Posterior cingulate gyrus (tissue), 11 donors: Measurements from ENCODE around the gene FREM3.
"Not testable (repeated sequence)": the region's sequence is repeated elsewhere in the genome, so short reads cannot be mapped to it uniquely, and the experiment has no call there.

Source experiments
- DNase-seq, 10 donors: peaks; one replicate each; pipeline versions ENCODE4 v3.0.0 to v3.0.0-alpha.2; 2020 to 2021; ENCODE audit warnings: mixed read lengths in 3 of 10
- intact Hi-C: fragments of 100-400 bp; cut with DNase I; formaldehyde crosslinking; loops from one replicate; pipeline ENCODE4 v1.15.1; 2023

Gene FREM3

DNA sequence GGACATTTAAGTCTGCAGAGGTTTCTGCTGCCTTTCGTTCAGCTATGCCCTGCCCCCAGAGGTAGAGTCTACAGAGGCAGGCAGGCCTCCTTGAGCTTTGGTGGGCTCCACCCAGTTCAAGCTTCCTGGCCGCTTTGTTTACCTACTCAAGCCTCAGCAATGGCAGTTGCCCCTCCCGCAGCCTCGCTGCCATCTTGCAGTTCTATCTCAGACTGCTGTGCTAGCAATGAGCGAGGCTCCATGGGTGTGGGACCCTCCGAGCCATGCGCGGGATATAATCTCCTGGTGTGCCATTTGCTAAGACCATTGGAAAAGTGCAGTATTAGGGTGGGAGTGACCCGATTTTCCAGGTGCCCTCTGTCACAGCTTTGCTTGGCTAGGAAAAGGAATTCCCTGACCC, 26.8 kb downstream of the FREM3 start:
- DNase-seq: peak in 2 of 10 donors; percentile 55 to 59
- intact Hi-C loops: not testable (repeated sequence)

DNA sequence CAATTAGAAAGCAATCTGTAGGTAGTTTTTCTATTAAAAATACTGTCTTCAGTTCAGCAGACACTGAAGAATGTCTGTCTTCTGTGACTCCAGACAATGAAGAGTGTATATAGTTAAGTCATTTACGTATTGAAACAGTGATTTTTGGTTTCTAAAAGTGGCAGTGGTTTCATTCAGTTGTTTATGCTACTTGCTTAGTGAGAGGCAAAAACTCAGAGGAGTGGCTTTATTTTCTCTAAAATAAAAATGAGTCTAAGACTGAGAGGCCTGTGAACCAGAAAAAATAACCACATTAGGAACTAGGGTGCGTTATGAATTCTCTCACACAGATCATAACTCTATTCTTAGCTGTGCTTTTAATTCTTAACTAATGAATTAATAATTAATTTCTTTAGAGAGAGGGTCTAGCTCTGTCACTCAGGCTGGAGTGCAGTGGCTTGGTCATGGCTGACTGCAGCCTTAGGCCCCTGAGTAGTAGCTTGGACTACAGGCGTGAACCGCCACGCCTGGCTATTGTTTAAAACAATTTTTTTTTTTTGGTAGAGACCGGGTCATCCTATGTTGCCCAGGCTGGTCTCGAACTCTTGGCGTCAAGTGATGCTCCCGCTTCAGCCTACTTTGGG, 31.4 kb downstream of the FREM3 start:
- peak in 2 of 10 donors; percentile 15 to 44 for DNase-seq
- intact Hi-C loops: no loop called here

- intact Hi-C loops: no loop called here
- no peak for DNase-seq
These were observed 33.0 kb downstream of the FREM3 start for GRCh38 chr4:143667461-143667860.

DNA sequence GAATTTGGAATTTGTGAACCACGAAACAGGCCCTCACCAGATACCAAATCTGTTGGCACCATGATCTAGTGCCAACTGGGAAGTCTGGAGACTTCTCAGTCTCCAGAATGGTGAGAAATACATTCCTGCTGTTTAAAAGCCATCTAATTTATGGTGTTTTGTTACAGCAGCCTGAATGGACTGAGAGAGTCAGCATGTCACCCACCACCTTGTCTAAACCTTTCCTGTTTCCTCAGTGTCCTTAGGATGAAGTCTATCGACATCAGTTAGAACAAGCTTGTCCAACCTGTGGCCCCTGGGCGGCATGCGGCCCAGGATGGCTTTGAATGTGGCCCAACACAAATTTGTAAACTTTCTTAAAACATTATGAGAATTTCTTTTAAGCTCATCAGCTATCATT, 42.1 kb downstream of the FREM3 start:
- peak in 1 of 10 donors; percentile 43 for DNase-seq
- intact Hi-C loops: no loop called here

DNA sequence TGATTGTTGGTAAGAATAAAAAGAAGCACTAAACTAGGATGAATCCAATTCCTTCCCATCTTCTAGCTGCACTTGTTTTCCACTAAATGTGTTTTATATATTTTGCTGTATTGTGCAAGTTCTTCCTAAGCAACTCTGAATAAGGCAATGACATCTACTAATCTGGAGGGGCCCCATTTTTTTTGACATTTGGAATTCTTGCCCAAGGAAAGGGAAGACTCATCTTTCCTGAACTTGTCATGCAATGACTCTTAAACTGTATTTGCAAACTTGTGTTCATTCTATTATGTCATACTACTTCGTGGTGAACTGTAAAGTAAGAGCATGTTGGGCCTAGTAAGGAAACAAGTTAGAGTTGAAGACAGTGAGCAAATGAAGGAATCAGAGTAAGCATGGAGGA, 45.9 kb downstream of the FREM3 start:
- intact Hi-C loops: no loop called here

DNA sequence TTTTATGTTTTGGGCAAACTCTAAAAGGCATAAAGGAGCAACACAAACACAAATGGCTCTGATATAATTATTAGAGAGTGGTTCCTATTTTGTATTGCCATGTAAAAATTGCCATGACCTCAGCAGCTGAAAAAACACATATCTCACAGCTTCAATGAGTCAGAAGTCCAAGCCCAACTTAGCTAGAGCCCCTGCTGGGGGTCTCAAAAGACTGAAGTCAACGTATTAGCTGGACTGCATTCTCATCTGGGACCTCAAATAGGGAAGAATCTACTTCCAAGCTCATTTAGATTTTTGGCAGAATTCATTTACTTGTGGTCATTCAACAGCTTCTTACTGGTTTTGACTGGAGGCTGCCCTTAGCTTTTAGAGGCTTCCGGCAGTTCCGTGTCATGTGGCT, 47.4 kb downstream of the FREM3 start:
- intact Hi-C loops: no loop called here
- DNase-seq: no peak

More for the DNA sequence above, 45.9 kb downstream of the FREM3 start:
- DNase-seq: no peak

DNA sequence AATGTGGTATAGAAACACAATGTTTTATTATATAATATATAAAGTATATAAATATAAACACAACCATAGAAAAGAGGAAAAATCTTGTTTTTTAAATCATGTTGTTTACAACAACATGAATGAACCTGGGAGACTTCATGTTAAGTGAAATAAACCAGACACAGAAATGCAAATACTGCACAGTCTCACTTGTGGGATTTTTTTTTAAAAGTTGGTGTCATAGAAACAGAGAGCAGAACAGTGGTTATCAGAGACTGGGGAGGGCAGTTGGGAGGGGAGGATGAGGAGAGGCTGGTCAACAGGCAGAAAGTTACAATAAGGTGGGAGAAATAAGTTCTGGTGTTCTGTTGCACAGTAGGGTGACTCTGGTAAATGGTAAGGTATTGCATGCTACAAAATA, 57.1 kb downstream of the FREM3 start:
- DNase-seq: no peak
- intact Hi-C loops: no loop called here

DNA sequence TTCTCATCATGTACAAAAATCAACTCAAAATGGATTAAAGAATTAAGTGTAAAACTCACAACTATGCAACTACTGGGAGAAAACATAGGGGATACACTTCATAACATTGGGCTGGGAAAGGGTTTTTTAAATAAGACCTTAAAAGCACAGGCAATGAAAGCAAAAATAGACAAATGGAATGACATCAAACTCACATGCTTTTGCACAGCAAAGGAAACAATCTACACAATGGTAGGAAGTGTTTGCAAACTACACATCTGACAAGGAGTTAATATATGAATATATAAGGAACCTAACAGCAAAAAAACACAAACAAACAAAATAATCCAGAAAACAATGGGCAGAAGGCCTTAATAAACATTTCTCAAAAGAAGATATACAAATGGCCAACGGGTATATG, 57.9 kb downstream of the FREM3 start:
- intact Hi-C loops: no loop called here
- no peak for DNase-seq

DNA sequence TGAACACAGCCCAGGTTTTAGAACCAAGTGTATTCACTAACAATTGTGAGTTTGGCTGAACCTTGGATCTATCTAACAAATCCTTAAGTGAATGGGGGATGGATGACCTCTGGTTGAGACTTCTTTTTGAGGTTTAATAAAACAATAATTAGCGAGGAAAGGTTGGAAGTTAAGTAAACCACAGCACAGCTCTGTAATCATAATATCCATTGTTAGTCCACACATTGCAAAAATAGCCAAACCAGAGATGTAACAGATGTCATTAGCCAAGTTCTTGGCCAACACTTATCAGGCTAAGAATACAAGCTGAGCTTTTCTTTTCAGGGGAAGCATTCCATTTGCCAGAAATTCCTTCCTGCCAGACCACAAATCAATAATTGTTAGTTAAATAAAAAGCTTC, 59.1 kb downstream of the FREM3 start:
- no peak for DNase-seq
- intact Hi-C loops: no loop called here

GRCh38 chr4:143634763-143635162, 65.7 kb downstream of the FREM3 start:
- no peak for DNase-seq
- intact Hi-C loops: no loop called here

GRCh38 chr4:143633833-143634232, 66.6 kb downstream of the FREM3 start:
- intact Hi-C loops: no loop called here
- no peak for DNase-seq

GRCh38 chr4:143626134-143626911, 74.2 kb downstream of the FREM3 start:
- intact Hi-C loops: no loop called here
- DNase-seq: no peak

DNA sequence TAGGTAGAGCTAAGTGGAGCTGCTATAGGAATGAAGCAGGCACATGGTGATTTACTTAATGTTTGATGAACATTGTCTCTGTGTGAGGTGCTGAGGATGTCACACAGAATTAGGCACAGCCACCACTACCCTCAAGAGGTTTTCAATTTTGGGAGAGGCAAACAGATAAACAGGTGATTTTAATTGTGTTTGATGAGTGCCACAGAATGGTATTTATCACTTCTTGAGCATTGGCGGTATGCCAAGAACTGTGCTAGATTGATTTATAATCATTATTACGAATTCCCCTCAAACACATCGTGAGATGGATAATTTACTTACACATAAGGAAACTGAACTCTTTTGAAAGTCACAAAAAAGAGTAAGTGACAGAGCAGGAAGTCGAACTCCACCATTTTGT, 74.8 kb downstream of the FREM3 start:
- DNase-seq: no peak
- intact Hi-C loops: no loop called here

GRCh38 chr4:143623896-143624295, 76.6 kb downstream of the FREM3 start:
- DNase-seq: no peak
- intact Hi-C loops: no loop called here

DNA sequence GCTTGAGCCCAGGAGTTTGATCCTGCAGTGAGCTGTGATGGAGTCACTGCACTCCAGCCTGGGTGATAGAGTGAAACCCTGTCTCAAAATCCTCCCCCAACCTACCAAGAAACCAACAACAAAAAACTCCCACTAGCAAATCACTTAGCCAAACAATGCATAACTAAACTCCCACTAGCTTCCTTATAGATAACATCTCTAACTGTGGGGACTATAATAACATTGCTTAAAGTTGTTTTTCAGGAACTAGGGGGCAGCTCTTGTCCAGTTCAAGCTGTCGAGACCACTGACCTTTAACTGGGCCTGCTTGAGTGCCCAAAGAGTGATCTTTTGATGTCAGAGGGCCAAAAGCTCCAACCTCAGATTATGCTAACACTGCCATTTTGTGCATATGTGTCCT, 81.7 kb downstream of the FREM3 start:
- DNase-seq: no peak
- intact Hi-C loops: no loop called here

GRCh38 chr4:143617994-143618679, 82.3 kb downstream of the FREM3 start:
- peak in 1 of 10 donors; percentile 59 for DNase-seq
- intact Hi-C loops: no loop called here

DNA sequence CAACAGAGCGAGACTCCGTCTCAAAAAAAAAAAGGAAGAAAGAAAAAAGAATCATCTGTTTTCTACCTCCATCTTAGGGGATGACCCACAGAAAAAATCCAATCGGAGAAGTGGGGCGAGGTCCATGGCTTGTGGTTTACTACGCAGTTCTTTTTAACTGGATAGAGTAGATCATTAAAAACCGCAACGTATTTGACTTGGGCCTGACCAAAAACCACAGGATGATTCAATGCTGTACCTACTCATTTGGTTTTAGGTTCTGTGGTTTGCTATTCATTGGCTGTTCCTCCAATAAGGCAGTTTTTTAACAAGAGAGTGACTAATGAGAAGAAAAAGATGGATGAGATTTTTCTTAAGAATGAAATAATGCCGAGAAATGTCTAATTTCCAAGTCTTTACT, 83.7 kb downstream of the FREM3 start:
- DNase-seq: no peak
- intact Hi-C loops: no loop called here

GRCh38 chr4:143609492-143609891, 91.0 kb downstream of the FREM3 start:
- intact Hi-C loops: no loop called here
- DNase-seq: no peak

DNA sequence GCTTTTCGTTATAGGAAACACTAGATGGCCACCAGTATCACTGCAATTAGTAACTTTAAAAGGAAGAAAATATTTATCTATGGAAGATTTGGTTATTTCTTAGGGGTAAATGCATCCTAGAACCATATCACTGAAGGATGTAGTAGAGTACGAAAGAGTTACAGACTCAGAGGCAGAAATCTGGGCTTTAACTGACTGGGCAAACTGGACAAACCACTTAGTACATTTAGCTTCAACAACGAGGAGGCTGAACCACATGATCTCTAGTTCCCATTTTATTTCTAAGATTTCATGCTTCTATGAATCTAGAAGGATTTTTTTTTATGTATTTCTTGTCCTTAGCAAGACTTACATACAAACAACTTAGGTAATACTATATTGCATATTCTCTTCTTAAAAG, 94.0 kb downstream of the FREM3 start:
- DNase-seq: no peak
- intact Hi-C loops: no loop called here

DNA sequence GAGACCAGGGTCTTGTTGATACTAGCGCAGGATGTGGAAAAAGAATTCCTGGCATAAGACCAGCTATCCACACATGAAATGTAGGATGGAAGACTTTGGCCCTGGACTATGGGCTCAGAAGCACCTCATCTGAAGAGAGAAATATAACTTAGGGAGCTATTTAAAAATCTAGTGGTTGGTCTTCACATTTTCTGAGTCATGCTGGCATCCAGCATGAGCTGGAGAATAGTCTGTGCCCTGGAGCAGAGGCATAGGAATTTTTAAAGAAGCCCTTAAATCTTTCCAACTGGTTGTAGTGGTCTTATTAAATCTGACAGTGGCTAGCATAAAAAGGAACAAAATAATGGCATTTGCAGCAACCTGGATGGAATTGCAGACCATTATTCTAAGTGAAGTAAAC, 100.6 kb downstream of the FREM3 start:
- DNase-seq: no peak

GRCh38 chr4:143598816-143599215, 101.7 kb downstream of the FREM3 start:
- no peak for DNase-seq
- intact Hi-C loops: no loop called here

More for the DNA sequence above, 100.6 kb downstream of the FREM3 start:
- intact Hi-C loops: no loop called here

DNA sequence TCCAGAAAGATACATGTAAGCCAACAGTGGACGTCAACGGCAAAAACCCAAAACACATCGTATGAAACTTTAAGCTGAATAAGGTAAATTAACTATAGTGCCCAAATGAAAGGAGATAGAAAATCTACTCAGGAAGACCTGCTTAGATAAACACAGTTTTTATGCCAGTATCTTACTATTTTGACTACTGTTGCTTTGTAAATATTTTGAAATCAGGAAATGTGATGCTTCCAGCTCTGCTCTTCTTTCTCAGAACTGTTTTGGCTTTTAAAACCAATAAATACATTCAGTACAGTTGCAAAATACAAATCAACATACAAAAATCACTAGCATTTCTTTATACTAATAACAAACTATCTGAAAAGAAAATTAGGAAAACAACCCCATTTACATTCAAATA, 103.2 kb downstream of the FREM3 start:
- intact Hi-C loops: no loop called here

More for the DNA sequence above, 103.2 kb downstream of the FREM3 start:
- no peak for DNase-seq
